ENCODE measurements around the gene SIPA1L3.

DNA sequence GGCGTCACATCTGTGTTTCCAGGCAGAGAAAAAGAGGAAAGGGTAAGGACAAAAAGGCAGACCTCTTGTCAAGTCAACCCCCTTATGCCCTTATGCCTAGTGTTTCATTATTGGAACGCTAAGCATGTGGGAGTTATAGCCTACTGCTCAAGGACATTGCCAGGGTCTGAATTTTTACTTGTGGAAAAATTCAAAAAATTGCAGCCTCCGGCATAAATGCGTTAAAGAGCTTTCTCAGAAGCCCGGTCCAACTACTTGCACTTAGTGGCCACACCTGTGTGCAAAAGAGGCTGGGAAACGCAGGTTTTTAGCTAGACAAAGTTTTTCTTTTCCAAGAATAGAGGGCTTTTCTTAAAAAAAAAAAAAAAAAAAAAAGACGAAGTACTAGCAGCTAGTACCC is 177.2 kb downstream of the SIPA1L3 start:
- TF ChIP-seq, protein P1, sequence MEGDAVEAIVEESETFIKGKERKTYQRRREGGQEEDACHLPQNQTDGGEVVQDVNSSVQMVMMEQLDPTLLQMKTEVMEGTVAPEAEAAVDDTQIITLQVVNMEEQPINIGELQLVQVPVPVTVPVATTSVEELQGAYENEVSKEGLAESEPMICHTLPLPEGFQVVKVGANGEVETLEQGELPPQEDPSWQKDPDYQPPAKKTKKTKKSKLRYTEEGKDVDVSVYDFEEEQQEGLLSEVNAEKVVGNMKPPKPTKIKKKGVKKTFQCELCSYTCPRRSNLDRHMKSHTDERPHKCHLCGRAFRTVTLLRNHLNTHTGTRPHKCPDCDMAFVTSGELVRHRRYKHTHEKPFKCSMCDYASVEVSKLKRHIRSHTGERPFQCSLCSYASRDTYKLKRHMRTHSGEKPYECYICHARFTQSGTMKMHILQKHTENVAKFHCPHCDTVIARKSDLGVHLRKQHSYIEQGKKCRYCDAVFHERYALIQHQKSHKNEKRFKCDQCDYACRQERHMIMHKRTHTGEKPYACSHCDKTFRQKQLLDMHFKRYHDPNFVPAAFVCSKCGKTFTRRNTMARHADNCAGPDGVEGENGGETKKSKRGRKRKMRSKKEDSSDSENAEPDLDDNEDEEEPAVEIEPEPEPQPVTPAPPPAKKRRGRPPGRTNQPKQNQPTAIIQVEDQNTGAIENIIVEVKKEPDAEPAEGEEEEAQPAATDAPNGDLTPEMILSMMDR (IDR thresholded peaks at IDR 0.05): no peak
- no peak for TF ChIP-seq POLR2A (IDR thresholded peaks at IDR 0.05)

All from adrenal gland (tissue), 5 donors.